GOT3 (cell line): ENCODE measurements around the gene CASTOR1.

Experiments
- DNase-seq: peaks from one replicate; lab custom pipeline; 2025; ENCODE audit warnings: mixed read lengths; lab: John Stamatoyannopoulos, UW

CASTOR1 gene

GRCh38 chr22:30245181-30245984, 43.9 kb downstream of the CASTOR1 start:
- no peak for DNase-seq

GRCh38 chr22:30244641-30245040, 44.7 kb downstream of the CASTOR1 start:
- DNase-seq = no peak

DNA sequence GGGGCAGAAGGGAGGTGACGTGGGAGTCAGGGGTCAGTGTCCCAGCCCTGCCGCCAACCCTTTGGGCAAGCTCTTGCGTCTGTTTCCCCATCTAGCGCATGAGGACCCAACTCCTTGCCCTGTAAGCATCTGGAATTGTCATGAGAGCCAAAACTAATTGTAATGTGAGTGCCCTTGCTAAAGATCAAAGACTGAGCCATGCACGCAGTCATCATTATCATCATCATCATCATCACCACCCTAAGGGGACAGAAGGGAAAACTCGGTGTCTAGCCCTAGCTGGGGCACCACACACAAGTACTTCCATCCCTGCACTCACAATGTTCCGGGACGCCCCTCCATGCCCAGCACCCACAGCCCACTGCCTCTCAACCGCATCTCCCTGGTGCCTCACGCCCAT, 45.2 kb downstream of the CASTOR1 start:
- DNase-seq = no peak

DNA sequence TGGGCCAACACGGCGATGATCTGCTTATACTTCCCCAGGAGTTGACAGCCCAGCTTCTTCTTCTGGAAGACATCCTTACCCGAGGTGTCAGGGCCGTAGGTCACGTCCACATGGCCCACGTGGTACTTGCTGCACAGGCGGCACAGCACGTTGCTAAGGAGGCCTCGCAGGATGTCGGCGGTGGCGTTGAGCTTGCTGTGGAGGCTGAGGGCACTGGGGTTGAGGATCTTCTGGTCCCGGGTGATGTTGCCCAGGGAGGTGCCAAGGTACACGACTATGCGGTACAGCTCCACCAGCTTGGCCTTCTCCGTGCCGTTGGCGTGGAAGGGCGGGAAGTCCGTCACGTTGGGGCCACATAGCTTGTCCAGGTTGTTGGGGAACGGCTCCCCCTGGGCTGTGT, 45.6 kb downstream of the CASTOR1 start:
- DNase-seq = no peak

DNA sequence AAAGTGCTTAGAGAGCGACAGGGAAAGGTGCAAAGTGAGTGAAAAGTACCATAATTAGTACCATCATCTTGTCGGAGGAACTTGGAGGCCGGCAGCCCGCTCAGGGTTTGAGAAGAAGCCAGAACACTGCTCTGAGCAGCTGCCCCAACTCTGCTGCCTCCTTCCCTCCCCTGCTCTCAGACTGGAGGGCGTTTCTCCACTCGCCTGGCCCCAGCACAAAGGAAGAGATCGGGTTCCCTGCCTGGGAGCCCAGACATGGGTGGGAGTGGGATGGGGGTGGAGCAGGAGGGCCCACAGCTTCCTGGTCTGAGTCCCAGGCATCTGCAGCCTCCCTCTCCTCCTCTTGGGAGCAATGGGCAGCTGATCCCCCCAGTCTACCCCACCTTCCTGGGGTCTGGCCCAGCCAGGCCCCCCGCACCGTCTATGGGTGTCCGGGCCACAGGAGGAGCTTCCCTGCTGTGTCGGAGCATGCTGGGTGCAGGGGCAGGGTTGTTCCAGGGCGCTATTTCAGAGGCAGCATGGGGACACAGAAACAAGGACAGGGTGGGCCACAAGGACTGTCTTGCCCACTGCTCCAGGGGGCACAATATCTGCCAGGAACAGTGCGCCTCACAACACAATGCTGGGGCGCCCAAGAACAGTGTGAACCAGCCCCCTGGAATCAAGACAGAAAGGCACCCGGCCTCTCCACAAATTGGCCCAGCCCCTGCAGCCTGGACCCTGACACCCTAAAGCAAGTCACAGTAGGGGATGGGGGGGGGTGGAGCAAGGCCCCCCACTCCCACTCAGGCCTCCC, 47.5 kb downstream of the CASTOR1 start:
- DNase-seq = no peak

DNA sequence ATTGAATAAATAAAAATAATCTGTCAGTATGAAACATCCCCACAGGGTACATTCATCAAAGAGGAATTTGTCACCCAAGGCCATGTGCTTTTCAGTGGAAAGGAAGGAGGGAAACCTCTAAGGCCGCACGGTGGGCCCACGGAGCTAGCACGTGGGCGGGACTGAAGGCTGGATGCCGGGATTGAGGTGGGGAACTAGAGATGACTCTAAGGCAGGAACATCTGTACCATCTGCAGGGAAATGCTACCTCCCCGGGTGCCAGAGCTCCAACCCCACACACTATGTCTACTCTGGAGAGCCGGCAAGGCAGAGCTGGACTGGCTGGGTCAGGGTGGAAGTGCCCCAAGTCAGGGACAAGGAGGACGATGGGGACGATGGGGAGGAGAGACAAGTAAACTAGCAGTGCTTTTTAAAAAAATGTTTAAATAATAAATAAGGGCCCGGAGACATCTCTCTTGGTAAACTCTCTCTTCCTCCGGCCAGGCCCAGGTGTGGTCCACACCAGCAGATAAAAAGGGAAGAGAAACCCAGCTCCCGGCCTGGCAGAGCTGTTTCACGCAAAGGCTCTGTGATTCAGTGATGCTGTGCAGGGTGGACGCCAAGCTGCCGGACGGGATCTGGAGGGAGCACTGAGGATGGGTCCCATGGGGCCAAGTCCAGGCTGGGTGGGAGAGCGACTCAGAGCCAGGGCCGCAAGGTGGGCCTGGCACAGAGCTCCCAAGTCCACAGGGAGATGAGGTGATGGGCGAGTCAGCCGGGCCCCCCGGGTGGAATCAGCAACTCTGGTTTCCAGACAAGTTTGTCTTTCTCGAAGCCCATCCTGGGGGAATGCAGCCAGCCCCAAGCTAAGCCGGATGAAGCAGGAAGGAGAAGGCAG, 48.5 kb downstream of the CASTOR1 start:
- no peak for DNase-seq

- no peak for DNase-seq
Measured at GRCh38 chr22:30239488-30240405, 49.6 kb downstream of the CASTOR1 start.

DNA sequence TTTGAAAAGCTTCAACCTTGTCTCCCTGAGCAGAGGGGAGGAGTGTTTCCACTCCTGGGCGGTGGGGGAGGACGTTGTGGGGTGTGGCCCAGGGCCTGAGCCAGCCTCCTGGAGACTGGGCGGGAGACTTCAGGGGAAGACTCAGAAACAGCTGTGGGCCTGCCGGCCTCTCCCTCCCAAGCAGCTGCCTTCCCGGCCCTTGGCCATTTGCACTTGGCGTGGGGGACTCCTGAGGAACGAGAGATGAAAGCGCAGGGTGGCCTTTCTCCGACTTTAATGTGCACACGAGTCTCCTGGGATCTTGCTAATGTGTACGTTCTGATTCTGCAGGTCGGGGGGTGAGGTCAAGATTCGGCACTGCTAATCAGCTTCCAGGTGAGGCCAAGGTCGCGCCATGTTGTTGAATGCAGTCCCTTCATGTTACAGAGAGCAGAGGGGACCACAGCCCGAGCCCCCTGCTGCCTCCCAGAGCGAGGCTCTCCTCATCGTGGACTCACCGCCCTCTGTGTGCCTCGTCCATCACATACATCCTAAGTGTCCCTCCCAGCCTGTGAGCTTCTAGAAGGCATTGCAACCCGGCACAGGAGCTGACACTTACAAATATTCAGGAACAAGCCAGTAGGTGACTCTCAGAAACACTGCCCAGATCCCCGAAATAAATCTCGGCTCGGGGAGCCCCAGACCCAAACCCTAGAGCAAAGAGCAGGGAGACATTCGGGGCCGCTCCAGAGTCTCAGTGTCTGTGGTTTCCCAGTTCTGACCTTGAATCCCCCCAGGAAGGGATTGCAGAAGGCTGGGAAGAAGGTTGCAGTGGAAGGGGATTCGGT, 50.4 kb downstream of the CASTOR1 start:
- DNase-seq = no peak

GRCh38 chr22:30238136-30238535, 51.2 kb downstream of the CASTOR1 start:
- no peak for DNase-seq

- DNase-seq = no peak
Measured at GRCh38 chr22:30236875-30237274, 52.4 kb downstream of the CASTOR1 start.

DNA sequence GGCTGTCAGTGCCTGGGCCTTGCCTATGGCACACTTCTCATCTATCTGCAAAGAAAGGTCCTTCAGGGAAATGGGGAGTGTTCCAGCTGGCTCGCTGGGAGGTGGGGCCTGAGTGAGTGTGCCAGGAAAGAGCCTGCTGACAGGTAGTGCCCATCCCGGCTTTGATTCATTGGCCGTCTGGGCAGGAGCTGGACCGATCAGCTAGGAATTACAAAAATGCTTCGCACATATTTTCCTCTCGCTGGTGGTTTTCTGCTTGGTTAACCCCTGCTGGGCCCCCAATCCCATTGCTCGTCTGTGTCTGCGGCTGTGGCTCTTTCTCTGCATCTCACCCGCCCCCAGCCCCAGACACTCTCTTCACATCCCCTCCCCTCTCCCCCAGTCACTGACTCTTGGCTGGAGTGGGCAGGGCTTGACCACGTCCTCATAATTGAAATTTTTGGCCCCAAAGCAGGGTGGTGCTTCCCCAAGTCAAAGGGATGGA, 53.6 kb downstream of the CASTOR1 start:
- DNase-seq = no peak
